Measurements from ENCODE around the gene CDKN1A.
A peak's percentile ranks its signal among the peaks of the same experiment; 100 is the strongest.

Gene CDKN1A

DNA sequence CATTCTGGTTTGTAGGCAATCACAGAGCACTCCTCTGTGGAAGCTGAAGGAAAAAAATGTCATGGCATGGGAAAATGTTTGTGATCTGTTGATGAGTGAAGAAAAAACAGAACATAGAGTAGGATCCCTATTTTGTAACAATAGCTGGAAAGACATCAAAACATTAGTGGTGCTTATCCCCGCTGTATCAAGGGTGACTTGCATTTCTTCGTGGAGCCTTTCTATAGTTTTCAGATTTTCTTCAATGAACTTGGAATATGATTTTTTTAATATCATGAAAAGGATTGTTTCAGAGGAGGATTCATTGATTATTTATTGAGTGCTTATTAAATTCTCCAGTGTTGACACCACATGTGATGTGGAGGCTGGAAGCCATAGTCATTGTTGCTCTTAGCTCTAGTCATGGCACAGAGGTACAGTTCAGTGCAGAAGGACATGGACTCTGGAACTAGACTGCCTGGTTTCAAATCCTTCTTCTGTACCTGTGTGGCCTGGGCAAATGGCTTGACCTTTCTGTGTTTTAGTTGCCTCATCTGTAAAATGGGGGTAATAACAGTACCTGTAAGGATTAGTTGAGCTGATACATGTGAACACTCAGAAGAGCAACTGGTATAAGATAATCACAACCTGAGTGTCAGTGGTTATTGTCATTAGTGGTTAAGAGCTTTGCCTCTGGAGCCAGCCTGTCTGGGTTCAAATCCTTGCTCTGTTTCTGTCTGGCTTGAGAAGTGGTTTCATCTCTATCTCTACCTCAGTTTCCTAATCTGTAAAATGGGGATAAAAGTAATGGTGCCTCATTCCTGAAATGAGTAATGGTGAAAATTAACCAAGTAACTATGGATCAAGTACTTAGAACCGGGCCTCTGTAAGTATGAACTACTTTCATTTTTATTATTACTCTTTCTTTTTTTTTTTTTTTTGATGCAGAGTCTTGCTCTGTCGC, 14.7 kb upstream of the CDKN1A start:
- DNase-seq (no peak), ATAC-seq (replicated peaks) (peak in 1 of 2 donors; percentile 24)
- Mint-ChIP-seq H3K4me1 (peaks cover 32 to 52% of the 10 kb centered on the region in 2 donors), H3K4me3 (no peak overlapping the region), H3K36me3 (no peaks in the 10 kb centered on the region), H3K9me3 (no peaks in the 10 kb centered on the region), H3K27ac (no peak overlapping the region), H3K27me3 (peaks cover 8 to 11% of the 10 kb centered on the region in 2 donors)

DNA sequence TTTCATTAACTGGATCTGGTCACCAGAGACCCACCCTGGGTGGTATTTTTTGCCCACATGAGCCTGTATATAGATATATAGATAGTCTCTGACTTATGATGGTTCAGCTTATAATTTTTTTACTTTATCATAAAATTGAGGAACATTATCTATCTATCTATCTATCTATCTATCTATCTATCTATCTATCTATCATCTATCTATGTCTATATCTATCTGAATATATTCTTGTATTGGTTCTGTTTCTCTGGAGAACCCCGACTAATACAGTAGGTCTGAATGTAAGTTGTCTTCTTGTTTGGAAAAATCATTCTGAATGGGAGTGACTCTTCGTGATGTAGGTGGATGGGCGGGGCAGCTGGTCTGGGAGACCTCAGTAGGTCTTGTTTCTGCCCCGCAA, 13.3 kb upstream of the CDKN1A start:
- peaks cover 28 to 52% of the 10 kb centered on the region in 2 donors for H3K4me1 Mint-ChIP-seq
- H3K9me3 Mint-ChIP-seq = no peaks in the 10 kb centered on the region
- H3K27ac Mint-ChIP-seq = no peak overlapping the region
- peaks cover 0 to 5% of the 10 kb centered on the region in 2 donors for H3K27me3 Mint-ChIP-seq
- no peak for ATAC-seq (replicated peaks)
- no peaks in the 10 kb centered on the region for H3K36me3 Mint-ChIP-seq
- H3K4me3 Mint-ChIP-seq = no peak overlapping the region
- DNase-seq = no peak

DNA sequence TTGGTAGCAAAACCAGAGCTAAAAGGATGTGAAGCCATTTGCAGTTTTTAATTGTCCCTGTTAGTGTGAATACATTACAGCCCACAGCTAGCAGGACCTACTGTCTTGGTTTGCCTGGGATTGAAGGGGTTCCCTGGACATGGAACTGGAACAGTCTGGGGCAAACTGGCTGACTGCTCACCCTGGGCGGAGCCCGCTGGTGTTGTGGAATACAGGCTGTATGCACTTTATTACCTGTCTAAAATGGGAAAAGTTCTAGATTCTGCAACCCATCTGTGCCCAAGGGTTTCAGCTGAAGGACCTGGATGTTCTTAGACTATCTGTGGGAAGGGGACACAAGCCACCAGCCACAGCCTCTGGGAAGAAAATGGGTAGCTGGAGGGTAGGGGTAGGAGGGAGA, 12.2 kb upstream of the CDKN1A start:
- peaks cover 0 to 5% of the 10 kb centered on the region in 2 donors for H3K27me3 Mint-ChIP-seq
- no peaks in the 10 kb centered on the region for H3K9me3 Mint-ChIP-seq
- H3K4me3 Mint-ChIP-seq = no peak overlapping the region
- no peak for DNase-seq
- no peaks in the 10 kb centered on the region for H3K36me3 Mint-ChIP-seq
- ATAC-seq (replicated peaks) = no peak
- peaks cover 28 to 52% of the 10 kb centered on the region in 2 donors for H3K4me1 Mint-ChIP-seq
- H3K27ac Mint-ChIP-seq = no peak overlapping the region

DNA sequence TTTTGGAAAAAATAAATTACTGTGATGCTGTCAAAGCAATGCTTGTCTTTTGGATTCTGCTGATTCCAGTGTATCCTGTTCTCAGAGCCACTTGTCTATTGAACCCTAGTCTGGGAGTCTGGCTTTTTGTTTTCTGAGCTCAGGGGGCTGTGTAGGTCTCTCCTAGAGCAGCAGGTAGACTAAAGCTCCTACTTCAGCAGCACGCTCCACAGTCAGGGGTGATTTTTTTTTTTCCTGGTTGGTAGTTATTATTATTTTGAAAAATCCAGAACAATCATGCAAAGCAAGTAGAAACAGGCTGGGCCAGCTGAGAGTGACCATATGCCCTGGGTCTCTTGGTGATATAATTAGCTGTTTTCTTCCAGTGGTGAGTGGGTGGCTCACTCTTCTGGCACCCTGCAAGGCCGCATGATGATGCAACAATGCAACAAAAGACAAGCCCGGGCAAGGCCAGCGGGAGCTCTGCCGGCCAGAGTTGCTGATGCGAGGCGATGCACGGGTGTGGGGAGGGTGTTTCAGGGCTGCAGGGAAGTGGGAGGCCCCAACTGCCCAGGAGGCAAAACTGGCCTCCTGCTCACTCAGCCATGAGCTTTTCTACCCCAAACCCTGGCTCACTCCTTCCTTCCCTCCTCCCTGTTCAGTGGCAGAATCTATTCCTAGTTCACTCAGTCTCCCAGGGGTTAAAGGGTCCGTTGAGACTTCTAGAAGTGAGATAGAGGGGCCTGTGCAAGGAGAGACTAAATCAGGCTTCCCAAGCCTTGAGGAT, 11.5 kb upstream of the CDKN1A start:
- Mint-ChIP-seq H3K4me1 (peaks cover 30 to 51% of the 10 kb centered on the region in 2 donors), H3K27me3 (peaks cover 0 to 5% of the 10 kb centered on the region in 2 donors), H3K36me3 (no peaks in the 10 kb centered on the region), H3K9me3 (no peaks in the 10 kb centered on the region), H3K4me3 (peak overlapping the region in 1 of 2 donors; percentile 49), H3K27ac (no peak overlapping the region)
- peak; percentile 26 for DNase-seq
- ATAC-seq (replicated peaks) = peak; percentile 68

DNA sequence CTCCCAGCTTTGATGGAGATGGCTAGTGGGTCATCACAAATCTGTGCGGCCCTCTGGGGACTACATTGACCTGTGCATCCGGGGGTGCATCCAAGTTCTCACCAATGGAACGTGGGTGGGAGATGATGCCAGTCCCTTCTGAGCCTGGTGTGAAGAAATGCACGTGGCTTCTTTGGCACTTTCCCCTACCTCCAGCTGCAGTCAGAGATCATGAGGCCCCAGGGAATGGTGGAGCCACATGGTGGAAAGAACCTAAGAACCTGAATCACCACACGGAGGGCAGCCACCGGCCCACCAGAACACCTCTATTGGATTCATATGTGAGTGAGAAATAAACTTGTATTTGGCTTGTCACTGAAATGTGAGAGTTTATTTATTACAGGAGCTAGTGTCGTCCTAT, 9.9 kb upstream of the CDKN1A start:
- DNase-seq (no peak), ATAC-seq (replicated peaks) (no peak)
- Mint-ChIP-seq H3K27me3 (no peaks in the 10 kb centered on the region), H3K4me3 (no peak overlapping the region), H3K4me1 (peaks cover 16 to 35% of the 10 kb centered on the region in 2 donors), H3K36me3 (no peaks in the 10 kb centered on the region), H3K9me3 (no peaks in the 10 kb centered on the region), H3K27ac (no peak overlapping the region)

DNA sequence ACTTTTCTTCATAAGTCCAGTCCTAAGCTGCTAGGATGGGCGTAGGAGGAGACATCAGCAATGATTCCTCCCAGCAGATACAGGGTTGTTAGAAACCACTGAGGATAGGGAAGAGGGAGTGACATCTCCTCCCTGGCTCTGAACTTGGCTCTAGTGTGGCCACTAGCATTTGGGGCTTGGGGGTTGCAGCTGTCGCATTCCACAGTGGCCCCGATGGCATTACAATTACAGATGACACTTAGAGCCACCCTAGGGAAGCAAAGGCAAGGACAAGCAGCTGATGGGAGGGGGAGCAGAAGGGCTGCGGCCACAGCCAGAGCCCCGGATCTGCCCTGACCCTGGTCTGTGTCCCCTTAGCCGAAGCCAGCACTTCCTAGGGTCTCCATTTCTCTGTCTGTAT, 9.5 kb upstream of the CDKN1A start:
- H3K4me1 Mint-ChIP-seq = peaks cover 16 to 31% of the 10 kb centered on the region in 2 donors
- H3K27ac Mint-ChIP-seq = no peak overlapping the region
- no peaks in the 10 kb centered on the region for H3K27me3 Mint-ChIP-seq
- DNase-seq (no peak), ATAC-seq (replicated peaks) (no peak)
- H3K4me3 Mint-ChIP-seq = no peak overlapping the region
- H3K9me3 Mint-ChIP-seq = no peaks in the 10 kb centered on the region
- H3K36me3 Mint-ChIP-seq = no peaks in the 10 kb centered on the region

DNA sequence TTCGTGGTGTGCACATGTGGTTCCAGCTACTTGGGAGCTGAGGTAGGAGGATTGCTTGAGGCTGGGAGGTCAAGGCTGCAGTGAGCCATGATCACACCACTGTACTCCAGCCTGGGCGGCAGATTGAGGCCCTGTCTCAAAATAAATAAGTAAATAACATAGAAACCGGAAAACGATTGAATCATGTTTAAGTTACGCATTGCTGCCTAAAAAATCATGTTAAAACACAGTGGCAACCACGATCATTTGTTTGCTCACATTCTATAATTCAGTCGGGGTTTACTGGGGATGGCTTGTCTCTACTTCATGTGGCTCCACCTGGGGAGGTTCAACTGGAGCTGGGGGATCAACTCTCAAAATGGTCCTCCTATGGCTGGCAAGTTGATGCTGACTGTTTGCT, 8.2 kb upstream of the CDKN1A start:
- ATAC-seq (replicated peaks) (no peak), DNase-seq (no peak)
- no peak overlapping the region for H3K27ac Mint-ChIP-seq
- H3K27me3 Mint-ChIP-seq = no peaks in the 10 kb centered on the region
- H3K9me3 Mint-ChIP-seq = no peaks in the 10 kb centered on the region
- no peaks in the 10 kb centered on the region for H3K36me3 Mint-ChIP-seq
- H3K4me1 Mint-ChIP-seq = peaks cover 10 to 22% of the 10 kb centered on the region in 2 donors
- no peak overlapping the region for H3K4me3 Mint-ChIP-seq

DNA sequence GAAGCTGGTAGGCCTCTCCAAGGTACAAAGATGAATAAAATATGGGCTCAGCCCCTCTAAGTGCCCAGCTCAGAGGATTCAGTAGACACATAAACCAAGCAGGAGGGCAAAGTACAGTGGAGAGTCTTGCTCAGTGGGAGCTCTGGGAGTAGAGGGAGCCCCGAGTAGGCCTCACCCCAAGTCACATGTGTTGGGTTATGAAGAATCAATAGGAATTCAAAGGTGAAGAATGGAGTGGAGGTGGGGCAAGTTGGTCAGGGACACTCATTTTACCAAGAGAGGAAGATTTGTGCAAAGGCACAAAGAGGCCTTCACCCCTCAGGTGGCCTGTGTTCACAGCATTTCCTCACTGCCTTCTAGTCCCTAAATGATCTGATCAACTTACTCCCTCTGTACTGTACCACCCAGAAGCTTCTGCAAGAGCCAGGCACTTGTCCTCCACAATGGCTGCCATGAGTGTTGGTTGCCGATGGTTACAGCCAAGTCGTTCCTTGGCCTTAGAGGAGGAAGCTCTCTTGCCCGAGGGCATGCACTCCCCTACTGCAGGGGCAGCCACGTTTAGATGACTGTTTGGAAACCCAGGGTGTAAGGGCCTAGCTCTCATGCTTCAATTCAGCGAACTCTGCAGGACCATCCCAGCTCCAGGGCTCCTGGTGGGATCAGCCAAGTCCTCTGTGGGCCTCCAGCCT, 6.7 kb upstream of the CDKN1A start:
- Mint-ChIP-seq H3K27ac (no peak overlapping the region), H3K4me1 (peaks cover 17 to 29% of the 10 kb centered on the region in 2 donors), H3K4me3 (no peak overlapping the region), H3K9me3 (no peaks in the 10 kb centered on the region), H3K27me3 (no peaks in the 10 kb centered on the region), H3K36me3 (no peaks in the 10 kb centered on the region)
- ATAC-seq (replicated peaks) (no peak), DNase-seq (no peak)

DNA sequence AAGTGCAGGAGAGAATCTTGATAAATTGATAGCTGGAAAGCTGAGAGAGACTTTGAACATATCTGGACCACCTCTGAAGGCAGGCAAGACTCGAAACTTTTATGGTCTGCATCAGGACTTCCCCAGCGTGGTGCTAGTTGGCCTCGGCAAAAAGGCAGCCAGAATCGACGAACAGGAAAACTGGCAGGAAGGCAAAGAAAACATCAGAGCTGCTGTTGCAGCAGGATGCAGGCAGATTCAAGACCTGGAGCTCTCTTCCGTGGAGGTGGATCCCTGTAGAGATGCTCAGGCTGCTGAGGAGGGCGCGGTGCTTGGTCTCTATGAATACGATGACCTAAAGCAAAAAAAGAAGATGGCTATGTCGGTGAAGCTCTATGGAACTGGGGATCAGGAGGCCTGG, 4.6 kb upstream of the CDKN1A start:
- Mint-ChIP-seq H3K27me3 (no peaks in the 10 kb centered on the region), H3K4me3 (no peak overlapping the region), H3K4me1 (peaks cover 26 to 32% of the 10 kb centered on the region in 2 donors), H3K36me3 (peaks cover 4% of the 10 kb centered on the region in 2 donors), H3K9me3 (no peaks in the 10 kb centered on the region), H3K27ac (no peak overlapping the region)
- DNase-seq = no peak
- no peak for ATAC-seq (replicated peaks)

DNA sequence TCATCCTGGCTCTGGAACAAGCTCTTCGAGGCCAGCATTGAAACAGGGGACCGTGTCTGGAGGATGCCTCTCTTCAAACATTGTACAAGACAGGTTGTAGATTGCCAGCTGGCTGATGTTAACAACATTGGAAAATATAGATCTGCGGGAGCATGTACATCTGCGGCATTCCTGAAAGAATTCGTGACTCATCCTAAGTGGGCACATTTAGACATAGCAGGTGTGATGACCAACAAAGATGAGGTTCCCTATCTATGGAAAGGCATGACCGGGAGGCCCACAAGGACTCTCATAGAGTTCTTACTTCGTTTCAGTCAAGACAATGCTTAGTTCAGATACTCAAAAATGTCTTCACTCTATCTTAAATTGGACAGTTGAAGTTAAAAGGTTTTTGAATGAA, 3.6 kb upstream of the CDKN1A start:
- Mint-ChIP-seq H3K4me1 (peaks cover 26 to 36% of the 10 kb centered on the region in 2 donors), H3K27ac (no peak overlapping the region), H3K9me3 (no peaks in the 10 kb centered on the region), H3K36me3 (peaks cover 6 to 7% of the 10 kb centered on the region in 2 donors), H3K4me3 (no peak overlapping the region), H3K27me3 (no peaks in the 10 kb centered on the region)
- DNase-seq = no peak
- no peak for ATAC-seq (replicated peaks)

DNA sequence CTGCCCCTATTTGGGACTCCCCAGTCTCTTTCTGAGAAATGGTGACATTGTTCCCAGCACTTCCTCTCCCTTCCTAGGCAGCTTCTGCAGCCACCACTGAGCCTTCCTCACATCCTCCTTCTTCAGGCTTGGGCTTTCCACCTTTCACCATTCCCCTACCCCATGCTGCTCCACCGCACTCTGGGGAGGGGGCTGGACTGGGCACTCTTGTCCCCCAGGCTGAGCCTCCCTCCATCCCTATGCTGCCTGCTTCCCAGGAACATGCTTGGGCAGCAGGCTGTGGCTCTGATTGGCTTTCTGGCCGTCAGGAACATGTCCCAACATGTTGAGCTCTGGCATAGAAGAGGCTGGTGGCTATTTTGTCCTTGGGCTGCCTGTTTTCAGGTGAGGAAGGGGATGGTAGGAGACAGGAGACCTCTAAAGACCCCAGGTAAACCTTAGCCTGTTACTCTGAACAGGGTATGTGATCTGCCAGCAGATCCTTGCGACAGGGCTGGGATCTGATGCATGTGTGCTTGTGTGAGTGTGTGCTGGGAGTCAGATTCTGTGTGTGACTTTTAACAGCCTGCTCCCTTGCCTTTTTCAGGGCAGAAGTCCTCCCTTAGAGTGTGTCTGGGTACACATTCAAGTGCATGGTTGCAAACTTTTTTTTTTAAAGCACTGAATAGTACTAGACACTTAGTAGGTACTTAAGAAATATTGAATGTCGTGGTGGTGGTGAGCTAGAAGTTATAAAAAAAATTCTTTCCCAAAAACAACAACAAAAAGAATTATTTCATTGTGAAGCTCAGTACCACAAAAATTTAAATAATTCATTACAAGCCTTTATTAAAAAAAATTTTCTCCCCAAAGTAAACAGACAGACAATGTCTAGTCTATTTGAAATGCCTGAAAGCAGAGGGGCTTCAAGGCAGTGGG, 2.1 kb upstream of the CDKN1A start:
- no peak for DNase-seq
- Mint-ChIP-seq H3K27me3 (no peaks in the 10 kb centered on the region), H3K27ac (peak overlapping the region; percentile 86), H3K9me3 (no peaks in the 10 kb centered on the region), H3K4me3 (peak overlapping the region; percentile 4 to 49), H3K4me1 (peaks cover 35 to 50% of the 10 kb centered on the region in 2 donors), H3K36me3 (peaks cover 9 to 11% of the 10 kb centered on the region in 2 donors)
- ATAC-seq (replicated peaks) = no peak

DNA sequence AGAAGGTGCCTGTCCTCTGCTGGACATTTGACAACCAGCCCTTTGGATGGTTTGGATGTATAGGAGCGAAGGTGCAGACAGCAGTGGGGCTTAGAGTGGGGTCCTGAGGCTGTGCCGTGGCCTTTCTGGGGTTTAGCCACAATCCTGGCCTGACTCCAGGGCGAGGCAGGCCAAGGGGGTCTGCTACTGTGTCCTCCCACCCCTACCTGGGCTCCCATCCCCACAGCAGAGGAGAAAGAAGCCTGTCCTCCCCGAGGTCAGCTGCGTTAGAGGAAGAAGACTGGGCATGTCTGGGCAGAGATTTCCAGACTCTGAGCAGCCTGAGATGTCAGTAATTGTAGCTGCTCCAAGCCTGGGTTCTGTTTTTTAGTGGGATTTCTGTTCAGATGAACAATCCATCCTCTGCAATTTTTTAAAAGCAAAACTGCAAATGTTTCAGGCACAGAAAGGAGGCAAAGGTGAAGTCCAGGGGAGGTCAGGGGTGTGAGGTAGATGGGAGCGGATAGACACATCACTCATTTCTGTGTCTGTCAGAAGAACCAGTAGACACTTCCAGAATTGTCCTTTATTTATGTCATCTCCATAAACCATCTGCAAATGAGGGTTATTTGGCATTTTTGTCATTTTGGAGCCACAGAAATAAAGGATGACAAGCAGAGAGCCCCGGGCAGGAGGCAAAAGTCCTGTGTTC, 1.3 kb upstream of the CDKN1A start:
- ATAC-seq (replicated peaks) (no peak), DNase-seq (no peak)
- no peaks in the 10 kb centered on the region for H3K27me3 Mint-ChIP-seq
- H3K27ac Mint-ChIP-seq = peak overlapping the region; percentile 79
- H3K36me3 Mint-ChIP-seq = peaks cover 9 to 11% of the 10 kb centered on the region in 2 donors
- peak overlapping the region in 1 of 2 donors; percentile 78 for H3K4me3 Mint-ChIP-seq
- H3K4me1 Mint-ChIP-seq = peaks cover 34 to 58% of the 10 kb centered on the region in 2 donors
- H3K9me3 Mint-ChIP-seq = no peaks in the 10 kb centered on the region

Measured in stimulated activated naive B cell treated with anti-CD40 and anti-IgM and Interleukin-4, amounts not matched to agents 10 μg/mL and 1 μg/mL and 100 μg/mL, for 72 hours (primary cell).